HG02610 (cell line): ENCODE measurements around the gene SDCBP2.

Source experiments
- ATAC-seq: cut with Tn5 transposase; IDR thresholded peaks from one replicate; pipeline ENCODE4 v1.9.1; 2021; ENCODE audit warnings: mild to moderate bottlenecking, moderate library complexity; ENCODE audit not compliant: unreplicated experiment

Gene SDCBP2

GRCh38 chr20:1315804-1316203 is 13.1 kb downstream of the SDCBP2 start:
- ATAC-seq = no peak

GRCh38 chr20:1313236-1313964 is 15.5 kb downstream of the SDCBP2 start:
- ATAC-seq = no peak

- no peak for ATAC-seq
Measured at GRCh38 chr20:1312904-1313235, 16.1 kb downstream of the SDCBP2 start.

GRCh38 chr20:1312308-1312707 is 16.6 kb downstream of the SDCBP2 start:
- ATAC-seq = no peak

- no peak for ATAC-seq
Measured at GRCh38 chr20:1310506-1311190, 18.3 kb downstream of the SDCBP2 start.

- no peak for ATAC-seq
Measured at GRCh38 chr20:1310071-1310470, 18.9 kb downstream of the SDCBP2 start.

- ATAC-seq = no peak
Measured at GRCh38 chr20:1309439-1309847, 19.5 kb downstream of the SDCBP2 start.

GRCh38 chr20:1308702-1309095 is 20.2 kb downstream of the SDCBP2 start:
- no peak for ATAC-seq

- ATAC-seq = no peak
Measured at GRCh38 chr20:1308067-1308701, 20.8 kb downstream of the SDCBP2 start.

- no peak for ATAC-seq
Measured at GRCh38 chr20:1307571-1307971, 21.4 kb downstream of the SDCBP2 start.

GRCh38 chr20:1307171-1307570 is 21.8 kb downstream of the SDCBP2 start:
- no peak for ATAC-seq

GRCh38 chr20:1306316-1307135 is 22.4 kb downstream of the SDCBP2 start:
- ATAC-seq = no peak

- no peak for ATAC-seq
Measured at GRCh38 chr20:1305712-1306111, 23.2 kb downstream of the SDCBP2 start.

- no peak for ATAC-seq
Measured at GRCh38 chr20:1304710-1305515, 24.0 kb downstream of the SDCBP2 start.

- ATAC-seq = no peak
Measured at GRCh38 chr20:1302685-1303541, 26.0 kb downstream of the SDCBP2 start.

- no peak for ATAC-seq
Measured at GRCh38 chr20:1301031-1301529, 27.9 kb downstream of the SDCBP2 start.

- ATAC-seq = no peak
Measured at GRCh38 chr20:1300083-1300840, 28.7 kb downstream of the SDCBP2 start.

GRCh38 chr20:1299522-1299921 is 29.4 kb downstream of the SDCBP2 start:
- no peak for ATAC-seq
